HG02943 (cell line): ENCODE measurements around the gene FAXDC2.

Source experiments
- ATAC-seq: cut with Tn5 transposase; IDR thresholded peaks from one replicate; pipeline ENCODE4 v1.9.1; 2021; ENCODE audit warnings: mild to moderate bottlenecking, low read depth, moderate library complexity; ENCODE audit not compliant: unreplicated experiment

FAXDC2 gene

DNA sequence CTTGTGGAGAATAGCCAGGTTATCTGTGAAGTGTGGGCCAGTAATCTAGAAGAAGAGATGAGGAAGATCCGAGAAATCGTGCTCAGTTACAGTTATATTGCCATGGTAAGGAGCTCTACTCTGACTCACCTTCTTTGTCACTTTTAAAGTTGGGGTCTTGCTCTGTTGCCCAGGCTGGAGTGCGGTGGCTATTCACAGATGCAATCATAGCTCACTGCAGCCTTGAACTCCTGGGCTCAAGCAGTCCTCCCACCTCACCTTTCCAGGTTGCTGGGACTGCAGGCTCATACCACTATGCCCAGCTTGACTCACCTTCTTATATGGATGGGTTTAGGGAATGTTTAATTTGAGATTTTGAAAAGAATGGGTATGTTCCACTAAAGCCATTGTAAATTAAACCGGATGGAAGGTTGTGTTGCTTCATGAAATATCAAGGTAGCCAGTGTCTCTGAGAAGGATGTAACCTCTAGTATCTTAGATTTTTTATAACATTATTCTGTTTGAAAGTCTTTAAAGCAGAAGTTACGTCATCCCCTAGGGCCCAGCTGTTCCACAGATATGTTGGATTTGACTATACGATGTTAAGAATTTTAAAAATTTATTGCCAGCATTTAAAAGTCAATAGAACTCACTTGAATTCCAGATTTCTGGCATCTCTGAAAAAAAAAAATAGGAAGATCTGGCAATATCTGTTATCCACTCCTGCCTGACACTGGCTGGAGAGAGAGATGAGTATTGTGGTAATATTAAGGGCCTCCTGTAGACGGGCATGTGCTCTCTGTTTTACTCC lies 13.1 kb upstream of the FAXDC2 start:
- ATAC-seq, result no peak

GRCh38 chr5:154862766-154863165 lies 12.4 kb upstream of the FAXDC2 start:
- ATAC-seq, result no peak

DNA sequence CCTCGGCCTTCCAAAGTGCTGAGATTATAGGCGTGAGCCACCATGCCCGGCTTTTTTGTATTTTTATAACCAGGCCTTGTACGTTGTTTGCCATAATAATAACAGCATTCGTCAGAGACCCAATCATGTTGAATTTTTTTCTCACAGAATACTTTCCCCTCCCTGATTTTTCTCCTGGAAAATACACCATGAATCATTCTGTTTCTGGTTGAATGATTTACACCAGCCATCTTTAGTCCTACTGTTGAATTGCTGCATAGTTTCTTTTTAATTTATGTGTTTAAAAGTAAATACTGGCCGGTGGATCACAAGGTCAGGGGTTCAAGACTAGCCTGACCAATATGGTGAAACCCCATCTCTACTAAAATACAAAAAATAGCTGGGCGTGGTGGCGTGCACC lies 11.5 kb upstream of the FAXDC2 start:
- no peak for ATAC-seq

- ATAC-seq, result no peak
These were observed 10.4 kb upstream of the FAXDC2 start for GRCh38 chr5:154860765-154861164.

DNA sequence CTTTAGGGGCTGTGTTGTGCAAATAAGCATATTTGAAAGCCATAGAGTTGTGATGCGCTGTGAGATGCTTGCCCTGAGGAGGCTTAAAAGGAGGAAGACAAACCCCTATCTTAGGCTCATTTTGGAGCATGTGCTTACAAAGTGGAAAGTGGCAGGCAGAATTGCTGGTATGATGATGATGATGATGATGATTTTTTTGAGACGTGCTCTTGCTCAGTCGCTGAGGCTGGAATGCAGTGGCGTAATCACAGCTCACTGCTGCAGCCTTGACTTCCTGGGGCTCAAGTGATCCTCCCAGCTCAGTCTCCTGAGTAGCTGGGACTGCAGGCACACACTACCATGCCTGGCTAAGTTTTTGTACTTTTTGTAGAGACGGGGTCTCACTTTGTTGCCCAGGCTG lies 9.7 kb upstream of the FAXDC2 start:
- ATAC-seq, result no peak

DNA sequence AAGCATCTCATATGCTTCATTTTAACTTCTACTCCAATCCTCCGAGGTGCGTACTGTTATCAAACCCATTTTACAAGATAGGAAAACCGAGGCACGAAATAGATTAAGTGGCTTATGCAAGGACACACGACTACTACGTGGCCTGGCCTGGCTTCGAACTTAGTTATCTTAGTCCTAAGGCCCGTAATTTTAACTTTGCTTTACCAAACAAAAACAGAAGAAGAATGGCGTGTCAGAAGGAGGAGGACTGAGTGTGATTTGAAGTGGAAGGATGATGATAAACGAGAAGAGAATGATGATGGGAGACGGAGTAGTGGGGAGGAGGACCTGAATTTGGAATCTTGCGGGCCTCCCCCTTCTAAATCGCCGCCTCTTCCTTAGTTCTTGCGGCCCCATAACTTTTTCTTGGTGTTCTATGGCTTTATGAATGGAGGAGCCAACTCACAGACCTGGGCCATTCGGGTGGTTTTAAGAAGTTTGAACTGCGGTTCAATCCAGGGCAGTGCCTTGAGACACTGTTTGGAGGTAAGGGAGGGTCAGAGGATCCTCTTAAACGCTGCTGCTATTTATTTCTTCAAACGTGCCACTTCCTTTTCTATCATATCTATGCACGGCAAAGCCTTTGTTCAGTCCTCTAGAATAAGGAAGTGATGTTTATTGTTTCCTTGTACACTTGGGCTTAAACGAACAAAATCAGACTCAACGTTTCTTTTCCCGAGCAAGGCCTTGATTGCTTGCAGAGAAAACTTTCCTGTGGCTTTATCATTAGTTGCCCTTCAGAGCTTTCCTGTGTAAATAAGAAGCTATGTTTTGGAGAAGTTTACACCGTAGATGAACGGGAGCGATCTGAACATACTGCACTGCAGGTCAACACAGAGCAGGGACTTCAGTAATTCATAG lies 8.8 kb upstream of the FAXDC2 start:
- ATAC-seq, result no peak

GRCh38 chr5:154858297-154858971 lies 8.0 kb upstream of the FAXDC2 start, which contains the start of gene CNOT8:
Gene CNOT8 (plus strand): TSS chr5:154858627. CDS start chr5:154863279, 4,652 bp downstream.
- ATAC-seq, result peak; percentile 82

DNA sequence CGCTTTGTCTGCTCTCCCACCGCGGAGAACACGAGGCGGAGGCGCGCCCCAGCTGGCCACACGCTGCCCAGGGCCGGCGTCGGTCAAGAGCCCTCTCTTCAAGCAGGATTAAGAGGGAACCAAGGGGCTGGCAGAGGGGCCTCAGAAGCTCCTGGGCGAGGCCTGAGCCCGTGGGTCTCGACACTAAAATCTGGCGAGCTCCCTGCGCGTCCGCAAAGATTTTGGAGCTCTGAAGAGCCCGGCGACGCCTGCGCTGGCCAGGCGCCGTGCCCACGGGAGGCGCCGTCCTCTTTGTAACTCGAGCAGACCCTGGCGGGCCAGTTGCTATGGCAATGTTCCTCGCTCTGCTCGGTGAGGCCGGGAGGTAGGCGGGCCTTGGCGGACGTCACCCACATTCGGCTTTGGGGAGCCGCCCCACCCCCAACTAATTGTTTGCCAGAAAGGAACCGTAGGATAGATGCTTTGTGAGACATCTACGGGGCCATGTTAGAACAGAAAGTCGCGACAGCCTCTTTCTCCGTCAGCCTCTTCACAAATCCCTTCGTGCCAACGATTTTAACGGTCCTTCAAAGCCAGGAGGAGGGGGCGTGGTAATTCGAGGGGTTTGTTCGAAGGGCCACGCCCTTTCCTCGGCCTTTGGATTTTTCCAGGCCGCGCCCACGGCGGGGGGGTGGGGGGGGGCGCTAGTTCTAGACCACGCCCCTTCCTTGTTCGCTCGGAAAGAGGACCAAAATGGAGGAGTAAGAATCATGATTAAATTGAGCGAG lies 7.3 kb upstream of the FAXDC2 start:
- ATAC-seq, result peak; percentile 55

DNA sequence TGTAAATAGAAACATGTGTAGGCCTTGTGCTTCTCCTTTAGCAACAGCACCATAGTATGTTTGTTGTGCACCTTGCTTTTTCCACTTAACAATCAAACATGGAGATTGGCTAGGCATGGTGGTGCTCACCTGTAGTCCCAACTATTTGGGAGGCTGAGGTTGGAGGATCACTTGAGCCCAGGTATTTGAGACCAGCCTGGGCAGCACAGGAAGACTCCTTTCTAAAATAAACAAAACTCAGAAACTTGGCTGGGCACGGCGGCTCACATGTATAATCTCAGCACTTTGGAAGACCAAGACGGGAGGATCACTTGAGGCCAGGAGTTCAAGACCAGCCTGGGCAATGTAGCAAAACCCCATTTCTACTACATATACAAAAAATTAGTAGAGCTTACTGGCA lies 948 bp upstream of the FAXDC2 start:
- ATAC-seq, result no peak

GRCh38 chr5:154849791-154850201 lies 607 bp downstream of the FAXDC2 start:
- no peak for ATAC-seq

- no peak for ATAC-seq
These were observed 1.1 kb downstream of the FAXDC2 start for GRCh38 chr5:154849264-154849785.

GRCh38 chr5:154844809-154845208 lies 5.6 kb downstream of the FAXDC2 start:
- ATAC-seq, result no peak

GRCh38 chr5:154842689-154843530 lies 7.5 kb downstream of the FAXDC2 start:
- no peak for ATAC-seq

DNA sequence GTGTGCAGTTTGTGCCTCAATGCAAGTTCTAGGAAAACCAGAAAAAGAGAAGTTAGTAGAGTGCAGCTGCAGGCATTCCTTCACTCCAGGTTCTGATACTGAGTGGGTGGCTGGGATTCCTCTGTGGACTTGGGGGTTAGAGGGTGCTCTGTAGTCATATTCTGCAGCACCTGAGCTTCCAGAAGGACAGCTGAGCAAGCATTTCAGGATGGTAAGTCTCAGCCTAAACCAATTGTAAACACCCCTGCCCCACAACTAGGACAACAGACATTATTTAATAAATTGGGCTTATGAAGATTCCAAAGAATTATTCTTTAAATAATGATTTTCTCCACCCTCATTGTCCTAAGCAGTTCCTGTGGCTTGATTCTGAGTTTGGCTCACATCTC lies 9.1 kb downstream of the FAXDC2 start:
- ATAC-seq, result no peak

GRCh38 chr5:154840435-154841272 lies 9.7 kb downstream of the FAXDC2 start:
- no peak for ATAC-seq

- no peak for ATAC-seq
These were observed 13.1 kb downstream of the FAXDC2 start for GRCh38 chr5:154837009-154837901.

GRCh38 chr5:154836225-154836624 lies 14.2 kb downstream of the FAXDC2 start:
- no peak for ATAC-seq
